Amniotic epithelial cell (primary cell): ENCODE measurements around the gene TNFRSF18.

ENCODE experiments used
- DNase-seq: peaks from one replicate; pipeline ENCODE4 v3.0.0-alpha.2; 2010; ENCODE audit warnings: low read depth

The TNFRSF18 gene

DNA sequence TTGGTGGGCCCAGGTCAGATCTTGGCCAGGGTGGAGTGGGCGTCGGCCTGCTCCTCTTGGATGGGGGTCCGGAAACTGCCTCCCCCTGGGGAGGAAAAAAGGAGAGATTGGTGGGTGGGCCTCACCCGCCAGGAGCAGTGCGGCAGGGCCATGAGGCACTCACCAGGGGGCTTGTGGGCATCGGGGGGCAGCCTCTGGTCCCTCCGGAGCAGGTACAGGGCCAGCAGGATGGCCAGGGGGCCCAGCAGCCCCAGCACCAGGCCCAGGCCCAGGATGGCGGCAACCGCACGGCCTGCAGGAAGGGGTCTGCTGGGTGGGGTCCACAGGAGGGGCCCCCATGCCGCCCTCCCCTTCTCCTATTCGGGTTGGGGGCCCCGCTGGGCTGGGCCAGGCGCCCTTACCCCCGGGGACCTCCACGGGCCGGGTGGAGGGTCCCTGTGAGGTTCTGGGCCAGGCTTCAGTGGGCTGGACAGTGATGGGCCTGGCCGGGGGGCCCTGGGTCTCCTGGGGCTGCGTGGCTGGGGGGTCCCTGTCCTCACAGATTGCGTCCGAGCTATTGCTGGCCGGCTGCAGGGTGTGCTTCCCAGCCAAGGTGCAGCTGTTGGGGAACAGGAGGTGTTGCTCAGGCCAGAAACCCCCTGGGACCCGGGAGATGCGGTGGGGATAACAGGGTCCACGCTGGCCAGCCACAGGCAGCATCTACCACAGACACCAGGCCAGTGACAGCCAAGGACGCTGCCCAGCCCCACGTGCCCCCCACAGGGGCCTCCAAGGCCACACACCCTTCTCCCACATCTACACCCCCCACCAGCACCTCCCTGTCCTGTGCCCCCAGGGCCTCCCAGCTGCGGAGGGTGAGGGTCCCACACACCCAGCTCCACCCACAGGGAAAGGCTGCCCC, 5.4 kb upstream of the TNFRSF18 start:
- DNase-seq = no peak

DNA sequence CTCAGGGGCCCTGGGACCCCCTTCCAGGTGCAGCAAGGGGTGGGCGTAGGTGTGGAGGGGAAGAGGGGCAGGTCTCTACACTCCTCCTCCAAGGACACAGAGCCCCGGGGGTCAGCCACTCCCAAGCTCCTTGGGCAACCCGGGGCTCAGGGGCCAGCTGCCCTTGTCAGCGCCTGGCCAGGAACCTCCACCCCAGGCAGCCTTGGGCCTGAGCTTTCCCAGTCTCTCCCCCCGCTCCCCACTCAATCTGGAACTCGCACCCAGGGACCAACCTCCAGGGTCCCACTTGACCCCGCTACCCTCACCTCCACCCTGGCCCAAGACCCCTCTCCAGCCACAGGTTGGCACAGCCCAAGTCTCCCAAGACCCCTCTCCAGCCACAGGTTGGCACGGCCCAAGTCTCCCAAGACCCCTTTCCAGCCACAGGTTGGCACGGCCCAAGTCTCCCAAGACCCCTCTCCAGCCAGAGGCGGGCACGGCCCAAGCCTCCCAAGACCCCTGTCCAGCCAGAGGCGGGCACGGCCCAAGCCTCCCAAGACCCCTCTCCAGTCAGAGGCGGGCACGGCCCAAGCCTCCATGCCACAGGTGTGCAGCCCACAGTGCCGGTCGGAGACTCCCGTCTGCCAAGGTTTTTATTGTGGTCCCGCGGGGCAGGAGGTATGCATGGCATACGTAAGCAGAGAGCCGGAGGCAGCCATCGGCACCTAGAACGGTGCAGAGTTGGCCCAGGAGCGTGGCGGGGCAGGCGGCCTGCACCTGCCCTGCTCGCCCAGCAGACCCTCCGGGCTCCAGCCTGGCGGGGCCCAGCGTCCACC, 4.5 kb upstream of the TNFRSF18 start:
- no peak for DNase-seq

DNA sequence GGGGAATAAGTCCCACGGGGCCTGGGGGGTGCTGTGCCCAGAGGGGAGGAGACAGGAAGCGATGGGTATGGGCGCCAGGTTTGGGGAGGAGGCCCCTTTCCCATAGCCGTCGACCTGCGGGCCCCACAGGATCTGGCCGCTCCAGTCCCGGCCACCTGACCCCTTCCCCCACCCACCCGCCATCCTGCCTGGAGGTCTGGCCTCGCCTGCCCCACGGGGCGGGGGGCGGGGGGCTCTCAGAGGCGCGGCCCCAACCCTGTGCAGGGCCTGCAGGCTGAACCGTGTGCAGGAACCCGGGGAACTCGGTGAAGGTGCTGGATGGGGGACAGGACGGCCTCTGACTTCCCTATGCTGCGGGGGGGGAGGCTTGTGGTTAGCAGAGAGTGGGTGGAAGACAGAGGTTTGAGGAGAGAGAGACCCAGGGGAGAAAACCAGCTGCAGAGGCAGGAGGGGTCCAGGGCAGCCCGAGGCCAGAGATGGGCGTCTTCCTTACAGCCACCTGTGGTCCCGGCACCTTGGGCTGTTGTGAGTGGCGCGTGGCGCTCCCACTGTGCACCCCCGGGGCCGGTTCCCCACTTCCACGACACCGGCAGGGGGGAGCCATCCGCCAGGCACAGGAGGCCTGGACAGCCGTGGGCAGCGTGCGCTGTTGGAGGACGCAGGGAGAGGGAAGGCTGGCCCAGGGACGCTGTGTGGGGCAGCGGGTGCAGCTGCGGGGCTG, 2.5 kb upstream of the TNFRSF18 start:
- DNase-seq = peak; percentile 47

DNA sequence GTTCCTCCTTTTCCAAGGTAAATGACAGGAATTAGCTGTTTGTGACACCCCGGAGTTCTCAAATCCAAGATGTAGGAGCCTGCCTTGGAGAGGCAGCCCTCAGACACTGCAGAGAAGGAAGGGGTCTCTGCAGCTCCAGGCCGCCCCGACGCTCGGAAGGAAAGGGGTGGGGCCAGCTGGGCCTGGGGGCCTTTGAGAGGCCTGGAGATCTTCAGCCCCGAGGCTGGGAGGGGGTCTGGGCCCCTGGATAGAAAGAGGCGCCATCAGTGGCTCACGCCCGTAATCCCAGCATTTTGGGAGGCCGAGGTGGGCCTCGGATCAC, 1.1 kb upstream of the TNFRSF18 start:
- no peak for DNase-seq

DNA sequence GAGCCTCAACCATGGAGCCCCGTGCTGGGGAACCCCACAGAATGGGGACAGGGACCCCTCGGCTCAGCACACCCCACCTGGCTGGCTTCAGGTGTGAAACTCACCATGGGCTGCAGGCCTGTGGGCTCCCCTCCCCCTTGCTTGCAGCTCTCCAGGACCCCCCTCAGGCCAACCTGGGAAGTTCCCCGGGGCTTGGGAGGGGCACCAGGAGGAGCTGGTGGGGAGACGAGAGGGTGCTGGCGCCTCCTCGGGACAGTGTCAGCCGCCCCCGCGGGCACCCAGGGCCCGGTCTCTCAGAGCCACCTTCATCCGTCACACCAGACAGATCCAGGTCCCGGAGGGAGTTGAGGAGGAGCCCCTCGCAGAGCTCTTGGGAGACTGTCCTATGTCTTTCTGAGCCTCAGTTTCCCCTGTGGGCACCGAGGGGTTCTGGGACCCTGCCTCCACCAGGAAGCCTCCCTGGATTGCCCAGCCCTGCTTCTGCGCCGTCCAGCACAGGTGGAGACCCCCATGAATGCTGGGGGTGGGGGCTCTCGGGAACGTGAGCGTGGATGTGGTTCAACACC, 657 bp upstream of the TNFRSF18 start:
- DNase-seq = no peak

DNA sequence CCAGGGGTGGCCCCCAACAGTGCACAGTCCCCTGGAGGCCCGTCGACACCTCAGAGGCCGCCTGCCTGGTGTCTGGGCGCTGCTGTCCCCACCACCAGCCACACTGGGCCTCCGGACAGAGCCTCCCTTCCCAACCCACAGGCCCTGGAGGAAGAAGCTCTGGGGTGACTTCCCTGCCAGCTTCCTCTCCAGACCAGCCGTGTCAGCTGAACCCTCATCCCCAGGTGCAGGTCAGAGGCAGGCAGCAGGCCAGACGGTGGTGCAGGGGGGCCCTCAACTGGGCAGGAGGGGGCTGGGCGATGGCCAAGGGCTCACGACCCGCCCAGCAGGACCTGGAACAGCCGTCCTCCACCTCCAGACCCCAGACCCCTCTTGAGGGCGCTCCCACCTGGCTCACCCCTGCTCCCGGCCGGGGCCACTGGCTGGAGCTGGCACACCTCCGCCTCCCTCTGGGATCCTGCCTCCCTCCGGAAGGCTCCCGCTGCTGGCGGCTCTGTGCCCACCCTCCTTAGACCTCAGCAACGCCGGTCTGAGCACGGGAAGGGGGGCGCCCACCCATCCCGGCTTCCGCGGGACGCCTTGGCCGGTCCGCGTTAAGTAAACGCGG, 520 bp downstream of the TNFRSF18 start:
- DNase-seq = no peak

DNA sequence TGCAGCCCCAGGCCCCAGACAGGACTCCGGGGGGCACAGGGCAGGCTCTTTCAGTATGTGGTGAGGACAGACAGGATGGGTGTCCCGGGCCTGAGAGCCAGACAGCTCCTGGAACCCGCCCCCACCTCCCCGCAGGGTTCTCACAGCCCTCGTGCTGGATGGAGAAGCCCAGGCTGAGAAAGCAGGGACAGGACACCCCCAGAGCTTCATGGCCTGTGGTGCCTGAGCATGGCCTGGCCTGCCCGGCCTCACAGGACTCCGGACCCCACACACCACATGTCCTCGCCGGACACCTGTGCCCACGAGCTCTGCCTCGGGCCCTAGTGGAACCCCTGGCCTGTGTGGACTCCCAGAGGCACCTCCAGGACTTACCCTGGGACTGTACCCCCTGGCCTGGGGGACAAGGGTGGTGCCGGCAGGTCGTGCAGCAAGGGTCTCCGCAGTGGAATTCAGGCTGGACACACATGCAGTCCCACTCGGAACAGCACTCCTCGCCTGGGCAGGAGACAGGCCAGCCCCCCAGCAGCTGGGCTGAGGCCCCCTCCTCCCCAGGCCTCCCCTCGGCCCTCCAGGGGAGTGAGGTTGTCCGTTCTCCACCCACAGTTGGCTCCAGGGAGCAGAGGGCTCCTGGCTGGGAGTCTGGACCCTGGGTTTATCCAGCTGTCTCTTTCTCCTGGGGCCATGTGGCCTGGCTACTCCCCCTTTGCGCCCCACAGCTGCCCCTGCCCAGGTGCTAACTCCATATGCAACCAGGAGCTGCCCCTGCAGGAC, 1.2 kb downstream of the TNFRSF18 start:
- DNase-seq = no peak

DNA sequence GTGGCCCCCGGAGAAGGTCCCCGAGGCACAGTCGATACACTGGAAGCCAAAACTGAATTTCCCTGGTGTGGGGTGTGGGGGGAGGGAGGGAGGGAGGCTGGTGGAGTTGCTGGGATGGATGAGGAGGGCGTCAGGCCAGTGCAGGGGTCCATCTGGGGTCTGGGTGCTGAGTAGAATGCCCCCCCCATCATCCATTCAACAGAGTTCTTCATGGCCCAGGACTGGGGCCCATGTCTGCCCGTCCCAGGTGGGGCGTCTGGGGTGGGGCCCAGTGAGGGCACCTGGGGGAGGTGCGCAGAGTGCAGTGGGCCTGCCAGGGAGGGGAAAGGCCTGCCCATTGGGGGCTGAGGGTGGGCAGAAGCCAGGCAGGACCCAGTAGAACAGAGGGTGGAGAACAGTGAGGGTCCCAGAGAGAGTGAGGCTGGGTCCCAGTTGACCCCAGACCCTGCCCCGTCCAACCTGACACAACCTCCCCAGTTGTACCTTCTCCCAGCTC, 1.9 kb downstream of the TNFRSF18 start:
- DNase-seq = no peak

DNA sequence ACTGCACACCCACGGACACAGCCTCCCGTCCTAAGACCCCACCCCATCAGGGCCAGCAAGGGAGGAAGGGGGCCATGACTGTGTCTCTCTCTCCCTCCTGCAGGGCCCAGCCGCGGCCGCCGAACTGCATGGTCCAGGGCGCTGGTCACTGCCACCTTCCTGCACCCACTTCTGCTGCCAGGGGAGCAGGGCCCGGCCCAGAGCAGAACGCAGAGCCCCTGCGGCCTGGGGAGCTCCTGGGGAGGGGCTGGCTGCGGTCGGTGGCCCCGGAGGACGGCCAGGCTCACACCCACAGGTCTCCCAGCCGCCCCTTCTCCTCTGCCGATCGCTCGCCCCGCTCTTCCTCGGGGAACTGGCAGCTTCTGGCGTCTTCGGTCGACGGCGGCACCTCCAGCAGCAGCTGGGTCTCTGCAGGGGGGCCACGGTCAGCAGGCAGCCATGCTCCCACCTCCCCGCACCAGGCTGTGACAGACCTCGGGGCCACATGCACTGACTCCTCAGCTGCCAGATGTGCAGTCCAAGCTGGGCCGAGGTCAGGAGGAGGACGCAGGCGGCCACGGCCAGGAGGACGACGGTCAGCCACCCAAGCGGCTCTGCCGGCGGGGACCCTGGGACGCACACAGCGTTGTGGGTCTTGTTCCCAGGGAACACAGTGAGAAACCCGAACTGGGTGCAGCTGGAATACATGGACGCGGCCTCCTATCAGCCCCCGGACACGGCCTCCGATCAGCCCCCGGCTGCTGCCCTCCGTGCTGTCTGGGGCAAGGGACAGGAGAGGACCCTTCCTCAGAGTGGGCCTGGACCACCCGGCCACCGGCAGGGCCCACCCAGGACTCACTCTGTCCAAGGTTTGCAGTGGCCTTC, 2.6 kb downstream of the TNFRSF18 start:
- DNase-seq = no peak

DNA sequence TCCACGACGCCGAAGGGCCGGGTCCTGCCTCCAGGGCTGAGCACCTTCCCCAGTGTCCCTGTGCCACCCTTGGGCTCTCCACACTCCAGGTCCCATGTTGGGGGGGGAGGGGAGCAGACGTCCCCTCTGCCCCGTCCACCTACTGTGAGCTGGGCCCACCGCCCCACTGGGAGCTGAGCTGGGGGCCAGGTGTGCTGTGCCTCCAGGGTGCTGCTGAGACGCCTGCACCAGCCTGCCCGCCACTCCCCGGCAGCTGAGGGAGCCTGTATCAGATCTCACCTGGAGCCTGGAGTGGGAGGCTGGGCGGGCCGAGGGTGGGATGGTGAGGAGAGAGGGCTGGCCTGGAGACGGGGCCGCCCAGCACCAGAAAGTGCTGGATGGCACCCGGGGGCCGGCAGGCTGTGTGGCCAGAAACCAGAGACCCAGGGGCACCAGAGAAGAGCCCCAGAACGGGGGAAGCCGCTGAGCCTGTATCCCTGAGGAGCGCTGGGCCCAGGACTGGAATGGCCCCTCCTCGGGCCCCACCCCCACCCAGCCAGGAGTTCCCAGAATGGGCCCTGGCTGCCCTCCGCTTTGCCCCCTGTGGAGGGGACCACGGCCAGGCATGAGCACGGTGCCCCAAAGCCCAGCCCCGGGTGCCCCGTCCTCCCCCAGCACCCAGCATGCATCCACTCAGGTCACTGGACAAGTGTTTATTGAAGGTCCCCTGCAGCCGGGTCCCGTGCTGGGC, 3.4 kb downstream of the TNFRSF18 start:
- DNase-seq = no peak

DNA sequence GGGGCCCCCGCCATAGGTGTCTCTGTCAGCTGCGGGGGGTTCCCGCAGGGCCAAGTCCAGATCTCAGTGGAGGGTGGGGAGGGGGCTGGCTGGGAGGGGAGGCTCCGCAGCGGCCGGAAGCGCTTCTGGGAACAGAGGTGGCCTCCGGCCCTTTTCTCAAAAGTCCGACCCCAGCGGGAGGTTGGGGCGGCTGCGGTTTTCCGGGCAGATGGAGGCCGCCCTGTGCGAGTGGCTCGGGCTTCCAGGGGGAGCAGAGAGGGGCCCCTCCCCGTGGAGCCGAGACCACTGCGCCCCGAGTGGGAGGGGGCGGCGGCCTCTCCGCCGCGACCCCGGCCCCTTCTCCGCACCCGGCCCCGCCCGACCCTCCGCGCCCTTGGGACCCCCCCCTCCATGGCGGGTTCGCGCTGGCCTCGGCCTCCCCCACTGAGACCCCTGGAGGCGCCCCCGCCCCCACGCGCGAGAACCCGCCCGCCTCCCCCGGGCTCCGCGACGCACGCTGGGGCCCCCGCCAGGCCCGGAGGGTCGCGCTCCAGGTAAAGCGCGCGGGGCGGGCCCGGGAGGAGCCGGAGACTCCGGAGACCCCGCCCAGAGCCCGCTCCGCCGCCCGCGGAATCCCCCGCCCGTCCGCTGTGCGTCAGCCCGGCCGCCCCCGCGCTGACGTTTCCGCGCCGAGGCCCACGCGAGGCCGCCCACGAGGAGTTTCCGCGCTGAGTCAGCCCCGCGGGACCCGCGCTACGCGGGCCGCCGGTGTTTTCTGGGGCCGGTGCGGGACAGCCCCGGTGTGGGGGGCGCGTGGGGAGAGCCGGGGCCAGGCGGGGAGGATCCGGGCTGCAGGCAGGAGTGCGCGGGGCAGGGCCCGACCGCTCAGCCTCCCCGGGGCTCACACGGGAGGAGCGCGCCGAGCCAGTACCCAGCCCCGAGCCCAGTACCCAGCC, 5.2 kb downstream of the TNFRSF18 start:
- DNase-seq = peak; percentile 75

DNA sequence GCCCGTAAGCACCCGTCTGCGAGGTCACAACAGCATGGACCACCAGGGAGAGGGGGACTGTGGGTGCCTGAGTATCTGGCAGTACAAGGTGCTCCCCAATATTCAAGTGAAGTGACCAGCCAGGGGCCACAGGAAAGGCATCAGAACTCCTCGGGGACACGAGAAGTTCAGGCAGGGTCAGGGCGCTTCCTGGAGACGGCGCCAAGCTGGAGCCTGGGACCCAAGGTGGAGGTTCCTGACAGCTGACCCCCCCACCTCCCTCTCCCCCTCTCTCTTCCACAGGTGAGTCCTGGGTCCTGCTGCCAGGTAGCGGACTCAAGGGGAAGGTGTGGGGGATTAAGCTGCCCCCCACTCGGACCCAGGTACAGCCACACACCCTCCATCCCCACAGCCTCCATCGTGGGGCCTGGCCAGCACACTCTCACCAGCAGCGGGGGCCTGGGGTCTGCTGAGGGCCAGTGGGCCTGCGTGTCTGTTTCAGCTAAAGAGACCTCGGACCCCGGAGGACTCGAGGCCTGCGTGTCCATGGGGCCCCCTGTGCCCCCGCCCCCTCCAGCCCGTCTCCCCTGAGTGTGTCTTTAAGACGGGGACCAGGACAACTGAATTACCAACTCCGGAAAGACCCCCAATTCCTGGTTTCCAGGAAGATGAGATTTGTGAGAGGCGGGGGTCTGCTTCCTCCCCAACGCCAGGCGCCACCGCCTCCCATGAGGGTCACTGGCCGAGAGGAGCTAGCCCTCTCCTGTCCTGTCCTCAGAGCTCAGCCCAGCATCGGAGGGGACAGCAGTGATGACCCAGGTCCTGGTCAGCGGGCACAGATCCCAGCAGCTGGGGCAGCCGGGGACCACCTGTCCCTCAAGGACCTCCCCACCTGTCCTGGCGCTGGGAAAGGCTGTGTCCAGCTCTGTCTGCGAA, 6.2 kb downstream of the TNFRSF18 start:
- no peak for DNase-seq

DNA sequence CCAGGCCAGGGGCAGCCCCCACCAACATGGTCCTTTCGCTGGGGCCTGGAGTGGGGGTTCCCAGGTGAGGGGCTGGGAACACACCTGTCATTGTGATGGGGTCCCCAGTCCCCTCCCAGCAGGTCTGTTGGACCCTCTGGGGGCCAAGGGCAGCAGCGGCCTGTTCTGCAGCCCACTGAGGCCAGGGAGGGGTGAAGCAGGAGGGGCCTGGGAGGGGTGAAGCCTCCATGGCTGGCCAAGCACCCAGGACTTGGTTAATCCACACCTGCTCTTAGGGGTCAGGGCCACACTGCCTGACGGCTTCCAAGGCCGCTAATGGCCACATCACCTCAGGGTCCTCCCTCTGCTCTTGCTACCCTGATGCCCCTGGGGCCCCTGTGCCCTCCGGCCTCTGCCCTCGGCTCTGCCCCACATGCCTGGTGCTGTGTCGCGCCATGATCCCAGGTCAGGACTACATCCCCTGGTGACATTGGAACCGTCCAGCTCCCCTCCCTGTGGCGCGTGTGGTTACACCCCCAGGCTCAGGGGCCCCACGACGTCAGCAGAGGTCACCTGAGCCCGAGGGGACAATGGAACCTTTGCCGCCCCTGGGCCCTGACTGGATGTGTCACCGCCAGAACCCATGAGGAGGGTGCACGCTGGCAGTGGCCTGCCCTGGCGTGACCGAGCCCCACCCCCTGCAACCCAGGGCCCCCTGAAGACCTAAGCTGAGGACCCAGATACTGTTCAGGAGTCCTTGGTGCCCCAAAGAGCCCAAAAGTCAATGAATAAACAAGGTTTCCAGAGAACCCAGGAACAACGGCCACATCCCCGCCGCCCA, 7.0 kb downstream of the TNFRSF18 start:
- DNase-seq = no peak

DNA sequence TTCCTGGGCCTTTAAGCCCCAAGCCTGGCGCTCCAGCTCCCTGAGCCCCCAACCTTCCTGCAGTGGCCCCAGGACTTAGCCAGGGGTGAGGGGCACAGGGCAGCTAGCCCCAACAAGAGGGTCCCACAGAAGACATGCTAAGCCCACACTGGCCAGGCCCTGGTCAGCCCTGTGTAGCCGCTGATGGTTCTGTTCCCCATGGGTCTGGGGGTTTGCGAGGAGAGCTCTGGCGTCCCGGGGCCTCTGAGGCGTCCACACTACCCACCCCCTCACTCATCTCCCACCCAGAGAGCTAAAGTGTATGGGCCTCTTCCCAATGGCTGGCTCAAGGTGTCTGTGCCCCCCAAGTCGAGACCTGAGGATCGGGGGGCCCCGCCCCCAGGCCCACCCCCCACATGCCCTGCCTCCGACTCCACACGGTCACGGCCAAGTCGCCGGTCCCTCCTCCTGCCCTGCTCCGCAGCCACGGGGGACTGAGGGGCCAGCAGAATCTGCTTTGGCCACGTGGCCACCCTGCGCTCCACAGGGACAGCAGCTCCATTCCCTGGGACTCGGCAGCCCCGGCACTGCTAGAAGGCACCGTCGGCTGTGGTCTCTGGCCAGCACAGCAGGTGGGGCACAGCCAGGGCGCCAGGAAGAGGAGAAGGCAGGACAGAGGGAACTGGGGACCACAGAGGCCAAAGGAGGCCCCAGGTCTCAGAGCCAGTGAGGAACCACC, 7.8 kb downstream of the TNFRSF18 start:
- no peak for DNase-seq
